Loucy (cell line): ENCODE results near the gene WSCD1.

ENCODE experiments used
- H2AFZ ChIP-seq: fragments of 200-600 bp; sonication (generic); 2 replicates; pipeline ENCODE4 v1.6.0; 2016; ENCODE audit warnings: antibody characterized with exemption, mild to moderate bottlenecking, low read length, moderate library complexity
- H3F3A ChIP-seq: fragments of 200-600 bp; 2 replicates; pipeline ENCODE4 v1.6.0; 2016; ENCODE audit warnings: antibody characterized with exemption, low read depth, mild to moderate bottlenecking
- H3K27me3 ChIP-seq: fragments of 200-600 bp; sonication (generic); 2 replicates; pipeline ENCODE4 v1.6.1; 2014; ENCODE audit warnings: low read length, mild to moderate bottlenecking; ENCODE audit not compliant: insufficient read depth, poor library complexity, severe bottlenecking
- H3K36me3 ChIP-seq: fragments of 200-600 bp; sonication (generic); 2 replicates; pipeline ENCODE4 v1.6.1; 2016; ENCODE audit warnings: low read length; ENCODE audit not compliant: insufficient read depth
- H3K4me1 ChIP-seq: fragments of 200-600 bp; sonication (generic); 2 replicates; pipeline ENCODE4 v1.5.1; 2014; ENCODE audit warnings: low read length, mild to moderate bottlenecking; ENCODE audit not compliant: insufficient read depth, poor library complexity, severe bottlenecking
- H3K4me2 ChIP-seq: fragments of 200-600 bp; sonication (generic); 2 replicates; pipeline ENCODE4 v1.6.0; 2014; ENCODE audit warnings: antibody characterized with exemption, low read length, low read depth, mild to moderate bottlenecking; ENCODE audit not compliant: poor library complexity, severe bottlenecking
- H3K4me3 ChIP-seq: fragments of 200-600 bp; sonication (generic); 2 replicates; pipeline ENCODE4 v1.5.1; 2014; ENCODE audit warnings: low read length, mild to moderate bottlenecking, mixed read lengths; ENCODE audit not compliant: poor library complexity, severe bottlenecking
- H3K79me2 ChIP-seq: fragments of 200-600 bp; sonication (generic); 2 replicates; pipeline ENCODE4 v1.6.1; 2014; ENCODE audit warnings: low read length; ENCODE audit not compliant: insufficient read depth
- H3K9ac ChIP-seq: fragments of 200-600 bp; sonication (generic); 2 replicates; pipeline ENCODE4 v1.6.0; 2014; ENCODE audit warnings: mild to moderate bottlenecking, low read depth, low read length, moderate library complexity; ENCODE audit not compliant: poor library complexity, severe bottlenecking
- H3K9me2 ChIP-seq: fragments of 200-600 bp; sonication (generic); replicated peaks from 2 replicates; pipeline ENCODE4 v1.6.1; 2016; ENCODE audit warnings: low read depth, low read length, mixed read lengths
- H3K9me3 ChIP-seq: fragments of 200-600 bp; sonication (generic); 2 replicates; pipeline ENCODE4 v1.6.1; 2014; ENCODE audit warnings: mild to moderate bottlenecking, antibody characterized with exemption, low read length, low read depth; ENCODE audit not compliant: insufficient read depth
- H4K20me1 ChIP-seq: fragments of 200-600 bp; sonication (generic); 2 replicates; pipeline ENCODE4 v1.6.0; 2014; ENCODE audit warnings: antibody characterized with exemption, low read length, mild to moderate bottlenecking; ENCODE audit not compliant: insufficient read depth, poor library complexity, severe bottlenecking
- CTCF ChIP-seq: fragments of 200-600 bp; sonication (generic); conservative IDR thresholded peaks from 2 replicates; pipeline ENCODE4 v1.5.1; 2014; ENCODE audit warnings: mild to moderate bottlenecking, antibody characterized with exemption, low read length
- EZH2phosphoT487 ChIP-seq: fragments of 200-600 bp; IDR thresholded peaks from 2 replicates; pipeline ENCODE4 v1.6.1; 2018; ENCODE audit warnings: antibody characterized with exemption, mild to moderate bottlenecking, moderate library complexity, borderline replicate concordance

WSCD1 gene

GRCh38 chr17:6124856-6125255 lies 54.7 kb downstream of the WSCD1 start:
- Histone ChIP-seq H3K27me3 (no peaks in the 10 kb centered on the region), H3F3A (no peaks in the 10 kb centered on the region), H4K20me1 (no peaks in the 10 kb centered on the region), H3K9me2 (no peaks in the 10 kb centered on the region), H3K4me1 (no peaks in the 10 kb centered on the region), H3K9ac (no peak overlapping the region), H2AFZ (no peak overlapping the region), H3K4me2 (no peak overlapping the region), H3K9me3 (peaks cover 3% of the 10 kb centered on the region; the same call in 1 of the 2 replicates), H3K4me3 (no peak overlapping the region), H3K79me2 (no peaks in the 10 kb centered on the region), H3K36me3 (no peaks in the 10 kb centered on the region)
- TF ChIP-seq EZH2phosphoT487: no peak
- no peak for TF ChIP-seq CTCF

GRCh38 chr17:6126768-6127167 lies 56.6 kb downstream of the WSCD1 start:
- Histone ChIP-seq H3K4me1 (no peaks in the 10 kb centered on the region), H3K9ac (no peak overlapping the region), H3K9me2 (no peaks in the 10 kb centered on the region), H3K36me3 (no peaks in the 10 kb centered on the region), H3K79me2 (no peaks in the 10 kb centered on the region), H3K27me3 (no peaks in the 10 kb centered on the region), H3F3A (no peaks in the 10 kb centered on the region), H3K4me3 (no peak overlapping the region), H3K9me3 (peaks cover 3% of the 10 kb centered on the region; the same call in 1 of the 2 replicates), H2AFZ (no peak overlapping the region), H3K4me2 (no peak overlapping the region), H4K20me1 (no peaks in the 10 kb centered on the region)
- no peak for TF ChIP-seq EZH2phosphoT487

- no peak overlapping the region for H2AFZ ChIP-seq
- H4K20me1 ChIP-seq: no peaks in the 10 kb centered on the region
- H3K9me3 ChIP-seq: peaks cover 8% of the 10 kb centered on the region
- H3K4me3 ChIP-seq: no peak overlapping the region
- no peak overlapping the region for H3K4me2 ChIP-seq
- TF ChIP-seq EZH2phosphoT487 (no peak), CTCF (no peak)
- no peaks in the 10 kb centered on the region for H3K27me3 ChIP-seq
- H3K9ac ChIP-seq: no peak overlapping the region
- H3K9me2 ChIP-seq: no peaks in the 10 kb centered on the region
- no peaks in the 10 kb centered on the region for H3K4me1 ChIP-seq
- H3K36me3 ChIP-seq: no peaks in the 10 kb centered on the region
- no peaks in the 10 kb centered on the region for H3K79me2 ChIP-seq
- H3F3A ChIP-seq: no peaks in the 10 kb centered on the region
These were observed 64.5 kb downstream of the WSCD1 start for GRCh38 chr17:6134721-6135120.

- Histone ChIP-seq H3K4me2 (no peak overlapping the region), H3K79me2 (no peaks in the 10 kb centered on the region), H4K20me1 (no peaks in the 10 kb centered on the region), H3K4me1 (no peaks in the 10 kb centered on the region), H3K36me3 (no peaks in the 10 kb centered on the region), H3K9ac (no peak overlapping the region), H2AFZ (no peak overlapping the region), H3K9me2 (no peaks in the 10 kb centered on the region), H3K27me3 (no peaks in the 10 kb centered on the region), H3K4me3 (no peak overlapping the region), H3F3A (no peaks in the 10 kb centered on the region), H3K9me3 (peaks cover 9% of the 10 kb centered on the region)
- TF ChIP-seq EZH2phosphoT487 (no peak), CTCF (no peak)
These were observed 65.1 kb downstream of the WSCD1 start for GRCh38 chr17:6135236-6135635.
